Activated CD4-positive, alpha-beta T cell treated with anti-CD3 and anti-CD28 coated beads for 36 hours (primary cell): ENCODE data around the gene SORCS3. TPM values are rescaled to one million over a fixed set of nuclear protein-coding genes. Genes with fewer than 3 reads are reported as not detected.

Source experiments
- ATAC-seq: fragments of 200-7000 bp; cut with Tn5 transposase; one replicate; pipeline ENCODE4 v1.10.0; 2021; ENCODE audit warnings: mild to moderate bottlenecking, moderate library complexity
- CTCF ChIA-PET: fragments of 350-600 bp; sonication (Branson Sonifier 250); formaldehyde crosslinking; loops from one replicate; lab custom pipeline; 2021; ENCODE audit warnings: antibody characterized with exemption; lab: Charles Lee
- POLR2A ChIA-PET: fragments of 350-600 bp; sonication (Branson Sonifier 250); formaldehyde crosslinking; loops from one replicate; lab custom pipeline; 2021; ENCODE audit warnings: antibody characterized with exemption, inconsistent platforms; lab: Charles Lee
- DNase-seq: peaks from one replicate; pipeline ENCODE4 v3.0.0-alpha.2; 2020
- H3K27ac Mint-ChIP-seq: one replicate; pipeline ENCODE4 v1.8.0; 2021; ENCODE audit warnings: mixed read lengths
- H3K27me3 Mint-ChIP-seq: one replicate; pipeline ENCODE4 v1.8.0; 2021; ENCODE audit warnings: mixed read lengths
- H3K36me3 Mint-ChIP-seq: one replicate; pipeline ENCODE4 v1.8.0; 2021; ENCODE audit warnings: low read depth, mixed read lengths
- H3K4me1 Mint-ChIP-seq: one replicate; pipeline ENCODE4 v1.8.0; 2021; ENCODE audit warnings: mixed read lengths
- H3K4me3 Mint-ChIP-seq: one replicate; pipeline ENCODE4 v1.8.0; 2021; ENCODE audit warnings: mild to moderate bottlenecking, moderate library complexity, mixed read lengths
- H3K9me3 Mint-ChIP-seq: one replicate; pipeline ENCODE4 v1.8.0; 2021; ENCODE audit warnings: low read depth, mixed read lengths
- intact Hi-C, 2 experiments: fragments of 100-400 bp; cut with DNase I in 1 of 2; cut with micrococcal nuclease in 1 of 2; formaldehyde crosslinking; loops; one replicate each; pipeline versions ENCODE4 v1.14.2 to v1.15.1; 2022 to 2024; cut with DNase I, micrococcal nuclease
- total RNA-seq, 2 experiments: library from RNA; stranded (reverse); gene quantifications; one replicate each; pipeline ENCODE4 v1.2.3, GENCODE V29; 2021

The SORCS3 gene
- total RNA-seq, 2 experiments from 2014 or later, result not detected

- ATAC-seq, result no peak
- ChIA-PET CTCF (no interaction called here), POLR2A (no interaction called here)
- Mint-ChIP-seq H3K4me1 (no peaks in the 10 kb centered on the region), H3K27ac (no peak overlapping the region), H3K4me3 (no peak overlapping the region), H3K9me3 (no peaks in the 10 kb centered on the region), H3K27me3 (no peaks in the 10 kb centered on the region), H3K36me3 (no peaks in the 10 kb centered on the region)
- intact Hi-C loops, result no loop called here
- no peak for DNase-seq
Observed at GRCh38 chr10:104903433-104903832, 262.3 kb downstream of the SORCS3 start.

GRCh38 chr10:104904753-104905323 lies 263.7 kb downstream of the SORCS3 start:
- intact Hi-C loops, result no loop called here
- Mint-ChIP-seq H3K27ac (no peak overlapping the region), H3K4me3 (no peak overlapping the region), H3K4me1 (peaks cover 4% of the 10 kb centered on the region), H3K9me3 (no peaks in the 10 kb centered on the region), H3K36me3 (no peaks in the 10 kb centered on the region), H3K27me3 (no peaks in the 10 kb centered on the region)
- CTCF ChIA-PET, result interaction anchor here (0.8 kb wide), 1 partner anchor 162 kb away, joined by 5 read pairs; no protein-coding TSS in a partner anchor
- DNase-seq (no peak), ATAC-seq (no peak)
- POLR2A ChIA-PET, result no interaction called here

- intact Hi-C loops, result no loop called here
- ChIA-PET POLR2A (no interaction called here), CTCF (no interaction called here)
- no peaks in the 10 kb centered on the region for H3K27me3 Mint-ChIP-seq
- ATAC-seq (no peak), DNase-seq (no peak)
- no peaks in the 10 kb centered on the region for H3K36me3 Mint-ChIP-seq
- no peak overlapping the region for H3K27ac Mint-ChIP-seq
- peaks cover 4% of the 10 kb centered on the region for H3K4me1 Mint-ChIP-seq
- H3K9me3 Mint-ChIP-seq, result no peaks in the 10 kb centered on the region
- no peak overlapping the region for H3K4me3 Mint-ChIP-seq
Observed at GRCh38 chr10:104906112-104906511, 265.0 kb downstream of the SORCS3 start.

- Mint-ChIP-seq H3K4me1 (peaks cover 4% of the 10 kb centered on the region), H3K36me3 (no peaks in the 10 kb centered on the region), H3K4me3 (no peak overlapping the region), H3K27me3 (no peaks in the 10 kb centered on the region), H3K27ac (no peak overlapping the region), H3K9me3 (no peaks in the 10 kb centered on the region)
- DNase-seq (no peak), ATAC-seq (no peak)
- POLR2A ChIA-PET, result no interaction called here
- intact Hi-C loops, result no loop called here
- CTCF ChIA-PET, result no interaction called here
Observed at GRCh38 chr10:104907521-104907920, 266.4 kb downstream of the SORCS3 start.

- Mint-ChIP-seq H3K27me3 (peaks cover 2% of the 10 kb centered on the region), H3K4me1 (peaks cover 4% of the 10 kb centered on the region), H3K4me3 (no peak overlapping the region), H3K27ac (no peak overlapping the region), H3K36me3 (no peaks in the 10 kb centered on the region), H3K9me3 (no peaks in the 10 kb centered on the region)
- CTCF ChIA-PET, result interaction anchor here (0.6 kb wide), 1 partner anchor 635 kb away, joined by 4 read pairs; no protein-coding TSS in a partner anchor
- DNase-seq (no peak), ATAC-seq (no peak)
- POLR2A ChIA-PET, result no interaction called here
- intact Hi-C loops, result no loop called here
Observed at GRCh38 chr10:104908581-104908980, 267.5 kb downstream of the SORCS3 start.

GRCh38 chr10:104910712-104911111 lies 269.6 kb downstream of the SORCS3 start:
- CTCF ChIA-PET, result interaction anchor here (1.2 kb wide), 1 partner anchor 19 kb away, joined by 4 read pairs; no protein-coding TSS in a partner anchor
- no peak overlapping the region for H3K27ac Mint-ChIP-seq
- DNase-seq, result no peak
- POLR2A ChIA-PET, result no interaction called here
- peaks cover 4% of the 10 kb centered on the region for H3K4me1 Mint-ChIP-seq
- H3K4me3 Mint-ChIP-seq, result no peak overlapping the region
- intact Hi-C loops, result no loop called here
- peaks cover 4% of the 10 kb centered on the region for H3K27me3 Mint-ChIP-seq
- ATAC-seq, result no peak
- no peaks in the 10 kb centered on the region for H3K9me3 Mint-ChIP-seq
- H3K36me3 Mint-ChIP-seq, result no peaks in the 10 kb centered on the region

GRCh38 chr10:104913390-104913789 lies 272.3 kb downstream of the SORCS3 start:
- Mint-ChIP-seq H3K9me3 (no peaks in the 10 kb centered on the region), H3K4me1 (peaks cover 4% of the 10 kb centered on the region), H3K4me3 (no peak overlapping the region), H3K27ac (no peak overlapping the region), H3K36me3 (no peaks in the 10 kb centered on the region), H3K27me3 (peaks cover 4% of the 10 kb centered on the region)
- intact Hi-C loops, result no loop called here
- CTCF ChIA-PET, result interaction anchor here (0.6 kb wide), 1 partner anchor 326 kb away, joined by 3 read pairs; no protein-coding TSS in a partner anchor
- DNase-seq (no peak), ATAC-seq (no peak)
- POLR2A ChIA-PET, result no interaction called here

- ATAC-seq (no peak), DNase-seq (no peak)
- intact Hi-C loops, result loop anchor here in 1 of 2 experiments (10.0 kb wide), 1 partner anchor 516 kb away; no protein-coding TSS in a partner anchor
- ChIA-PET POLR2A (no interaction called here), CTCF (no interaction called here)
- Mint-ChIP-seq H3K27me3 (no peaks in the 10 kb centered on the region), H3K4me3 (no peak overlapping the region), H3K4me1 (no peaks in the 10 kb centered on the region), H3K36me3 (no peaks in the 10 kb centered on the region), H3K27ac (no peak overlapping the region), H3K9me3 (no peaks in the 10 kb centered on the region)
Observed at GRCh38 chr10:104920476-104920875, 279.4 kb downstream of the SORCS3 start.

GRCh38 chr10:104921763-104922162 lies 280.7 kb downstream of the SORCS3 start:
- CTCF ChIA-PET, result no interaction called here
- no peak for ATAC-seq
- H3K27ac Mint-ChIP-seq, result no peak overlapping the region

GRCh38 chr10:104922810-104923209 lies 281.7 kb downstream of the SORCS3 start:
- ChIA-PET CTCF (interaction anchor here (0.7 to 1.1 kb wide), 2 partner anchors 17 to 342 kb away, joined by 3 read pairs; no protein-coding TSS in a partner anchor), POLR2A (no interaction called here)
- no peaks in the 10 kb centered on the region for H3K9me3 Mint-ChIP-seq
- intact Hi-C loops, result loop anchor here in 1 of 2 experiments (10.0 kb wide), 1 partner anchor 518 kb away; no protein-coding TSS in a partner anchor
- no peak overlapping the region for H3K4me3 Mint-ChIP-seq
- H3K36me3 Mint-ChIP-seq, result no peaks in the 10 kb centered on the region
- H3K27ac Mint-ChIP-seq, result no peak overlapping the region
- ATAC-seq (no peak), DNase-seq (no peak)
- no peaks in the 10 kb centered on the region for H3K4me1 Mint-ChIP-seq
- no peaks in the 10 kb centered on the region for H3K27me3 Mint-ChIP-seq

More at GRCh38 chr10:104921763-104922162, 280.7 kb downstream of the SORCS3 start:
- Mint-ChIP-seq H3K4me1 (no peaks in the 10 kb centered on the region), H3K36me3 (no peaks in the 10 kb centered on the region), H3K4me3 (no peak overlapping the region), H3K9me3 (no peaks in the 10 kb centered on the region), H3K27me3 (no peaks in the 10 kb centered on the region)
- intact Hi-C loops, result loop anchor here in 1 of 2 experiments (10.0 kb wide), 1 partner anchor 517 kb away; no protein-coding TSS in a partner anchor
- no peak for DNase-seq
- POLR2A ChIA-PET, result no interaction called here

GRCh38 chr10:104923501-104923900 lies 282.4 kb downstream of the SORCS3 start:
- Mint-ChIP-seq H3K27me3 (no peaks in the 10 kb centered on the region), H3K36me3 (no peaks in the 10 kb centered on the region), H3K4me1 (no peaks in the 10 kb centered on the region), H3K27ac (no peak overlapping the region), H3K9me3 (no peaks in the 10 kb centered on the region), H3K4me3 (no peak overlapping the region)
- no peak for ATAC-seq
- POLR2A ChIA-PET, result no interaction called here
- intact Hi-C loops, result loop anchor here in 1 of 2 experiments (10.0 kb wide), 1 partner anchor 519 kb away; no protein-coding TSS in a partner anchor
- CTCF ChIA-PET, result interaction anchor here (0.7 to 1.1 kb wide), 2 partner anchors 16 to 343 kb away, joined by 3 read pairs; no protein-coding TSS in a partner anchor
- no peak for DNase-seq
